OCI-LY1 (cell line): ENCODE data around the gene ADGRB2.

Source experiments
- H2AFZ ChIP-seq: fragments of 200-600 bp; sonication (generic), shearing (Covaris generic); 2 replicates; pipeline ENCODE4 v1.6.0; 2014; ENCODE audit warnings: antibody characterized with exemption, mild to moderate bottlenecking, low read length
- H3F3A ChIP-seq: fragments of 200-600 bp; sonication (generic), shearing (Covaris generic); 2 replicates; pipeline ENCODE4 v1.6.0; 2014; ENCODE audit warnings: mild to moderate bottlenecking, antibody characterized with exemption, low read length, moderate library complexity; ENCODE audit not compliant: insufficient read depth
- H3K27ac ChIP-seq: fragments of 200-600 bp; sonication (generic); 2 replicates; pipeline ENCODE4 v1.5.1; 2014; ENCODE audit warnings: low read length, mixed run types, mild to moderate bottlenecking, low read depth; ENCODE audit not compliant: poor library complexity, severe bottlenecking
- H3K27me3 ChIP-seq: fragments of 200-600 bp; sonication (generic); 2 replicates; pipeline ENCODE4 v1.6.0; 2014; ENCODE audit warnings: antibody characterized with exemption, mild to moderate bottlenecking, low read length, moderate library complexity; ENCODE audit not compliant: insufficient read depth
- H3K36me3 ChIP-seq: fragments of 200-600 bp; sonication (generic); 2 replicates; pipeline ENCODE4 v1.6.1; 2014; ENCODE audit warnings: mild to moderate bottlenecking, antibody characterized with exemption, low read length, moderate library complexity, mixed read lengths; ENCODE audit not compliant: insufficient read depth
- H3K4me1 ChIP-seq: fragments of 200-600 bp; sonication (generic); 2 replicates; pipeline ENCODE4 v1.5.1; 2014; ENCODE audit warnings: mild to moderate bottlenecking, low read length, moderate library complexity; ENCODE audit not compliant: insufficient read depth, severe bottlenecking
- H3K4me2 ChIP-seq: fragments of 200-600 bp; sonication (generic), shearing (Covaris generic); 2 replicates; pipeline ENCODE4 v1.6.1; 2014; ENCODE audit warnings: low read length
- H3K4me3 ChIP-seq: fragments of 200-600 bp; sonication (generic); 2 replicates; pipeline ENCODE4 v1.5.1; 2014; ENCODE audit warnings: low read length, low read depth, mild to moderate bottlenecking, mixed read lengths; ENCODE audit not compliant: poor library complexity, severe bottlenecking
- H3K79me2 ChIP-seq: fragments of 200-600 bp; shearing (Covaris generic); 2 replicates; pipeline ENCODE4 v1.6.1; 2016; ENCODE audit warnings: mixed run types, low read length, mixed read lengths; ENCODE audit not compliant: insufficient read depth
- H3K9ac ChIP-seq: fragments of 200-600 bp; sonication (generic), shearing (Covaris generic); 2 replicates; pipeline ENCODE4 v1.6.1; 2014; ENCODE audit warnings: mild to moderate bottlenecking, low read length, mixed read lengths
- H3K9me2 ChIP-seq: fragments of 200-600 bp; sonication (generic), shearing (Covaris generic); 2 replicates; pipeline ENCODE4 v1.6.1; 2014; ENCODE audit warnings: low read depth, mild to moderate bottlenecking, low read length, mixed read lengths
- H3K9me3 ChIP-seq: fragments of 200-600 bp; shearing (Covaris generic); 2 replicates; pipeline ENCODE4 v1.6.1; 2014; ENCODE audit warnings: low read length, mixed read lengths
- H4K20me1 ChIP-seq: fragments of 200-600 bp; sonication (generic), shearing (Covaris generic); 2 replicates; pipeline ENCODE4 v1.6.0; 2016; ENCODE audit warnings: mild to moderate bottlenecking, low read length; ENCODE audit not compliant: insufficient read depth
- CTCF ChIP-seq: fragments of 200-600 bp; sonication (generic), shearing (Covaris generic); IDR thresholded peaks from 2 replicates; pipeline ENCODE4 v1.5.1; 2017; ENCODE audit warnings: mild to moderate bottlenecking, antibody characterized with exemption, low read length, moderate library complexity, mixed read lengths
- EZH2 ChIP-seq: fragments of 200-600 bp; sonication (generic), shearing (Covaris generic); IDR thresholded peaks from 2 replicates; pipeline ENCODE4 v1.8.0; 2017; ENCODE audit warnings: borderline replicate concordance, mixed run types, mild to moderate bottlenecking, antibody characterized with exemption, low read length, moderate library complexity, mixed read lengths

The ADGRB2 gene

GRCh38 chr1:31695327-31695726 lies 68.8 kb downstream of the ADGRB2 start:
- H3K4me2 ChIP-seq: no peak overlapping the region
- H3K79me2 ChIP-seq: no peaks in the 10 kb centered on the region
- H3K36me3 ChIP-seq: no peaks in the 10 kb centered on the region
- no peaks in the 10 kb centered on the region for H3F3A ChIP-seq
- H3K27me3 ChIP-seq: no peaks in the 10 kb centered on the region
- H3K9me3 ChIP-seq: no peaks in the 10 kb centered on the region
- H3K4me3 ChIP-seq: no peak overlapping the region
- H3K27ac ChIP-seq: no peak overlapping the region
- H3K9me2 ChIP-seq: no peaks in the 10 kb centered on the region
- no peaks in the 10 kb centered on the region for H4K20me1 ChIP-seq
- no peaks in the 10 kb centered on the region for H3K4me1 ChIP-seq
- H3K9ac ChIP-seq: no peak overlapping the region
- no peak overlapping the region for H2AFZ ChIP-seq
- TF ChIP-seq EZH2 (no peak), CTCF (no peak)

- no peaks in the 10 kb centered on the region for H3K4me1 ChIP-seq
Measured at GRCh38 chr1:31694964-31695313, 69.2 kb downstream of the ADGRB2 start.

GRCh38 chr1:31694069-31694963 lies 69.8 kb downstream of the ADGRB2 start:
- Histone ChIP-seq H3K9ac (no peak overlapping the region), H4K20me1 (no peaks in the 10 kb centered on the region), H3F3A (no peaks in the 10 kb centered on the region), H3K79me2 (no peaks in the 10 kb centered on the region), H3K9me2 (no peaks in the 10 kb centered on the region), H3K4me3 (no peak overlapping the region), H3K9me3 (no peaks in the 10 kb centered on the region), H3K4me2 (no peak overlapping the region), H2AFZ (no peak overlapping the region), H3K27ac (no peak overlapping the region), H3K27me3 (no peaks in the 10 kb centered on the region), H3K36me3 (no peaks in the 10 kb centered on the region), H3K4me1 (no peaks in the 10 kb centered on the region)
- TF ChIP-seq CTCF (no peak), EZH2 (no peak)

More at GRCh38 chr1:31694964-31695313, 69.2 kb downstream of the ADGRB2 start:
- Histone ChIP-seq H3K36me3 (no peaks in the 10 kb centered on the region), H3K9me3 (no peaks in the 10 kb centered on the region), H3K9me2 (no peaks in the 10 kb centered on the region), H3F3A (no peaks in the 10 kb centered on the region), H3K27me3 (no peaks in the 10 kb centered on the region), H3K9ac (no peak overlapping the region), H3K4me3 (no peak overlapping the region), H3K27ac (no peak overlapping the region), H3K79me2 (no peaks in the 10 kb centered on the region), H4K20me1 (no peaks in the 10 kb centered on the region), H3K4me2 (no peak overlapping the region), H2AFZ (no peak overlapping the region)
- TF ChIP-seq CTCF (no peak), EZH2 (no peak)
